ENCODE measurements around the gene CDC6.
"Not testable (repeated sequence)": the region's sequence is repeated elsewhere in the genome, so short reads cannot be mapped to it uniquely, and the experiment has no call there.

CDC6 gene

DNA sequence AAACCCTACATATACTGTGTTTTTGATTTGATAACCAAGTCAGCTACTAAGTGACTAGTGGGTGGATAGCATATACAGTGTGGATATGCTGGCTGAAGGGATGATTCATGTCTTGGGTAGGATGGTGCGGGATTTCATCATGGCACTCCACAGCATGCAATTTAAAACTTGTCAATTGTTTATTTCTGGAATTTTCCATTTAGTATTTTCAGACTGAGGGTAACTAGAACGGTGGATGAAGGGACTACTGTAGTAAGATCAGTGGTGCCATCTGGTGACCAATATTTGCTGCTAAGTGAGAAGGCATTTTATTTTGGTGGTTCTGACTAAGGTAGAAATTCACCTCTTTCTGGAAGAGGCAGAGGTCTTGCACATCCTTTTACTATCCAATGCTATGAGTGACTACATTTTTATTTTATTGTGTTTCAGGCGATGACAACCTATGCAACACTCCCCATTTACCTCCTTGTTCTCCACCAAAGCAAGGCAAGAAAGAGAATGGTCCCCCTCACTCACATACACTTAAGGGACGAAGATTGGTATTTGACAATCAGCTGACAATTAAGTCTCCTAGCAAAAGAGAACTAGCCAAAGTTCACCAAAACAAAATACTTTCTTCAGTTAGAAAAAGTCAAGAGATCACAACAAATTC, 3.1 kb downstream of the CDC6 start:
- DNase-seq (ENCODE audit: low read depth) = peak; percentile 71

DNA sequence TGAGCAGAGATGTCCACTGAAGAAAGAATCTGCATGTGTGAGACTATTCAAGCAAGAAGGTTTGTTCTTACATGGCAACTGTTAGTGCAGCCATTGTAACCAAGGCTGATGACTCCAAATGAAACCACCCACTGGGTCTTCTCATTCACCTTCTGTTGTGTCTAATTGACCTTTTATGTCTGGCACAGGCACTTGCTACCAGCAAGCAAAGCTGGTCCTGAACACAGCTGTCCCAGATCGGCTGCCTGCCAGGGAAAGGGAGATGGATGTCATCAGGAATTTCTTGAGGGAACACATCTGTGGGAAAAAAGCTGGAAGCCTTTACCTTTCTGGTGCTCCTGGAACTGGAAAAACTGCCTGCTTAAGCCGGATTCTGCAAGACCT, 3.6 kb downstream of the CDC6 start:
- no peak for DNase-seq (ENCODE audit: low read depth)

GRCh38 chr17:40293363-40293762, 5.7 kb downstream of the CDC6 start:
- DNase-seq (ENCODE audit: low read depth) = no peak

DNA sequence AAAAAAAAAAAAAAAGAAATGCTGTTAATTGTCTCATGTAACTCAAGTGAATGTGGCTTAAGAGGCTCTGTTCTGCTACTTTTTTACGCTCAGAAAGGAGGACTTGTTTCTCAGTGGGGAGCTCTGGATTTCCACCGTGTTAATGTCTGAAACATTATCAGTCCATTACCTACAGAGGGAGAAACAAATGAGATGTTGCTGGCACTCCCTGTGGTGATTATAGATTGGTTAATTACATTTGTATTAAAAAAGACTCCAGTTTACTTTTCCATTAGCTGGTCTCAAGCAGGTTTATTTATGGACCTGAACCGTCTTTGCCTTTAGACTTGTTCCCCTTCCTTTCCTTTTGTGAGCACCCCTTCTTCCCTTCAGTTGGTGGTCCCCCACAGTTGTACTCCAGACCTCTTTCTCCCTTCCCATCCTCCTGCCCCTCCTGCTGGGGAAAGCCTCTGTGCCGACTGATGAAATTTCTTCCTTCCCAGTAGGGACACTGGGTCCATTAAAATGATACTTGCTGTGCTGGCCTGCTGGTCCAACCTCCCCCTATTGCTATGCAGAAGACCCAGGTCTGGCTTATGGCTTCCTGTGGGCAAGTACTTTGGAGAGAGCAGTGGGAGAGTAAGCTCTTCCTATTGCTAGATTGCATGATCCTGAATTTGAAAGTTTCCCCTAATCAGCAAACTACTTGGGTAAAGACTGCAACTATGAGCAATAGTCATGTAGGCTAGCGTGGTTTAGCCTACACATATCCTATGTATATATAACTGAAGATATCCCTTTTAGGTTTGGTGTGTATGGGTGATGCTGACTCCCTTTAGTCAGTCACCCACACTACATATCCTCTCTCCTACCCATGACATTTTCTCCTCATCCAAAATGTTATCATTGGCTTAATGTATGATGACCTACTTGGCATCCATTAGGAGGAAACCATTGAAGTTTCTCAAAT, 8.1 kb downstream of the CDC6 start:
- DNase-seq (ENCODE audit: low read depth) = no peak

DNA sequence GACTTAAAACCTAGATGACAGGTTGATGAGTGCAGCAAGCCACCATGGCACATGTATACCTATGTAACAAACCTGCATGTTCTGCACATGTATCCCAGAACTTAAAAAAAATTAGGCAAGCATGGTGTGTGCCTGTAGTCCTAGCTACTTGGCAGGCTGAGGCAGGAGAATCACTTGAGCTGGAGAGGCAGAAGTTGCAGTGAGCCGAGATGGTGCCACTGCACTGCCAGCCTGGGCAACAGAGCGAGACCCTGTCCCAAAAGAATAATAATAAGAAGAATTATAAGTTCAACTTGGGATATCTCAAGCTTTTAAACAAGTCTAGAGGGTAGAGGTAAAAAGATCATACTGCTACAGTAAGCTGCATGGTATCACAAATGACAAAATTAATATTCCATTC, 9.8 kb downstream of the CDC6 start:
- DNase-seq (ENCODE audit: low read depth) = no peak

DNA sequence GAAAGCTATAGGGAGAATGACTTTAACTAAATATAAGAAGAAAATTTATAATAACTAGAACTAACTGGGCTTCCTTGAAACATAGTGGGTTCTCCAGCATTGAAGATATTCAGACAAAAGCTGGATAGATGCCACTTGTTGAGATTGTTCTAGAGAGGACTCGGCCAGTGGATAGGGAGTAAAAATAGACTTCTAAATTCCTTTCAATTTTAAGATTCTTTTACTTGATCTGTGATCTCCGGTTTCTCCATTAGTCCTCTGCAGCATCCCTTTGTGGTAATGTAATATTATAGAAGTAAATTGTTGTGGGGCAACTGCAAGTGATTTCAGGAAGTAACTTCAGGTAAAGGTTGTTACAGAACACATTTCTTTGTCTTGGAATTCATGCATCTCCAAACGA, 11.0 kb downstream of the CDC6 start:
- no peak for DNase-seq (ENCODE audit: low read depth)

DNA sequence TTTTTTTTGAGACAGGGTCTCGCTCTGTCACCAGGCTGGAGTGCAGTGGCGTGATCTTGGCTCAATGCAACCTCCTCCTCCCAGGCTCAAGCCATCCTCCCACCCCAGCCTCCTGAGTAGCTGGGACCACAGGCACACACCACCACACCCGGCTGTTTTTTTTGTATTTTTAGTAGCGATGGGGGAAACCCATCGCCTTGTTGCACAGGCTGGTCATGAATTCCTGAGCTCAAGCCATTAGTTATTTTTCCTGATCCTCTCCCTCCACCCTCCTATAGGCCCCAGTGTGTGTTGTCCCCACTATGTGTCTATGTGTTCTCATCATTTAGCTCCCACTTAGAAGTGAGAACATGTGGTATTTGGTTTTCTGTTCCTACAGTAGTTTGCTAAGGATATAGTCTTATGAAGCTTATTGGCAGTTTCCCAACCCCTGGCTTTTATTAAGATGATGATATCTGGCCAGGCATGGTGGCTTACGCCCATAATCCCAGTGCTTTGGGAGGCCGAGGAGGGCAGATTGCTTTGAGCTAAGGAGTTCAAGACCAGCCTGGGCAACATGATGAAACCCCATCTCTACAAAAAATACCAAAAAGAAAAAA, 11.6 kb downstream of the CDC6 start:
- not testable (repeated sequence) for DNase-seq (ENCODE audit: low read depth)

DNA sequence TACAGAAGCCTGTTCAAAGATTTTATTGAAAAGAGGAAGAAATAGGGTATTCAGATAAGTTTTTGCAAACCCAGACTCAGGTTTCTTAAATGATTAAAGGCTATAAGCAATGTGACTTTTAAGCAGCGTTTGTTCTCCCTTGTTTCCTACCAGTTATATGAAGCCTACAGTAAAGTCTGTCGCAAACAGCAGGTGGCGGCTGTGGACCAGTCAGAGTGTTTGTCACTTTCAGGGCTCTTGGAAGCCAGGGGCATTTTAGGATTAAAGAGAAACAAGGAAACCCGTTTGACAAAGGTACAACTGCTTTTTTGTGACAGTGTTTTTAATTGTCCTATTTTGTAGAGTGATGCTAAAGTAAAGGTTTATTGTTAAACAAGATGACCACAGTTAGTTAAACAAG, 13.6 kb downstream of the CDC6 start:
- DNase-seq (ENCODE audit: low read depth) = no peak

- DNase-seq (ENCODE audit: low read depth) = no peak
These were observed 15.5 kb downstream of the CDC6 start for GRCh38 chr17:40303009-40303657.

DNA sequence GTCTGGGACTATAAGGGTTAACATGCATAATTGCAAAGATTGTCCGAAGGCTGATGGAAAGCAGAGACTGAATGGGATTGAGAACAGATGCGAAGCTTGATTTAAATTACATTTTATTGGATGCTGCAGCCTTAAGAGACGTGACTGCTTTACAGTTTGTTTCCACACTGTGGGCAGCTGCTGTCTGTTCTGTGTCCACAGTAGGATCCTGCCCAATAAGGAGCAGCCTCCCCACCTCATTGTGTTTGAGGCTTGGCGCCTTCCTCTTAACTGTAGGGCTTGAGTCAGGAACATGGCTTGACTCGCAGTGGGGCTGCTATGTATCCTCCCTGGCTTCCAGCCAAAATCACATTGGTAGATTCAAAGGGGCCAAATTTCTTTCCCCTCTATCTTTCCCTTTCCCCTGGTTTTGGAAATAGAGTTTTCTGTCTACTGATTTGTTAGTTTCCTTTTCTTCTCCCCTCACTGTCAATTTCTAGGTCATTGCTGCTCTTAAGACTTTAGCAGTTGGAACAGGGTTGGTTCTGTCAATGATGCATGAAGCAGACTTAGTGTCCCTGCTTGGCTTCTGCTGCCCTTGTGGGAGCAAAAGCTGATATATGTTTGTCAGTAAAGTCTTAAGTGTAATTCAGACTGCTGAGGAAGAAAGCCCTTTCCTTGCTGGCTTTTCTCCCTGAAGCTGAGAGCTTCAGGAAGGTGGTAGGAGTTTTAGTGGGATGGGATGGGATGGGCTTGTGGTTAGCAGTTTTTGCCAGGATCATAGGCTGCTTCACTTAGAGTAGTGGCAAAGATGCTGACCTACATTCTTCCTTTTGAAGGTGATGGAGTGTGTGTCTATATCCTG, 16.3 kb downstream of the CDC6 start:
- DNase-seq (ENCODE audit: low read depth) = no peak

GRCh38 chr17:40304552-40304863, 16.8 kb downstream of the CDC6 start:
- DNase-seq (ENCODE audit: low read depth) = not testable (repeated sequence)

DNA sequence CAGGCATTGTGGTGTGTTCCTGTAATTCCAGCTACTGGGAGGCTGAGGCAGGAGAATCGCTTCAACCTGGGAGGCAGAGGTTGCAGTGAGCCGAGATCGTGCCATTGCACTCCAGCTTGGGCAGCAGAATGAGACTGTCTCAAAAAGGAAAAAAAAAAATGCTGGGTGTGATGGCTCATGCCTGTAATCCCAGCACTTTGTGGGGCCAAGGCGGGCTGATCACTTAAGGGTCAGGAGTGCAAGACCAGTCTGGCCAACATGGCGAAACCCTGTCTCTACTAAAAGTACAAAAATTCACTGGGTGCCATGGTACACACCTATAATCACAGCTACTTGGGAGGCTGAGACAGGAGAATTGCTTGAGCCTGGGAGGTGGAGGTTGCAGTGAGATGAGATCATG, 17.2 kb downstream of the CDC6 start:
- DNase-seq (ENCODE audit: low read depth) = not testable (repeated sequence)

- DNase-seq (ENCODE audit: low read depth) = no peak
These were observed 18.7 kb downstream of the CDC6 start for GRCh38 chr17:40306395-40306794.

- DNase-seq (ENCODE audit: low read depth) = no peak
These were observed 19.5 kb downstream of the CDC6 start for GRCh38 chr17:40307001-40307730.

DNA sequence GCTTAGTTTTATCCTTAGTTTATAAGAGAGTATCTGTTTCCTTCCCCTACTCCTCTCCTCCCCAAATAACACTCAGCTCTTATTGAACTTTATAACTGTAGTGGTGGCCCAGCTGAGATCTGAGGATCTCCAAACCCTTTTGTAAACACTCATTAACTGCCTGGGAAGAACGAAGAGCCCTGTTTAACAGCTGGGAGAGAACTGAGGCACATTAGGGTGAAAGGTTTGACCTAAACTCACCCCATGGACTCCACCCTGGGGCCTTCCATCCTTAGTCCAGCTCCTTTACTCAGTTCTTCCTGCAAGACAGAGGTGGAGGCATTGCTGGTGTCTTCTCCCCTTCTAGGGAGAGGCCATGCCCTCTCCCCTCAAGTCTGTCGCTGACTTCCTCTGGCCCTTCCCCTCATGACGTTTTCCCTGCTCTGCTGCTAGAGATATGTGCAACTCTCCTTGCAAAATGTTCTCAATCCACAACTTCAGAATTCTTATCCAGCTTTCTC, 20.1 kb downstream of the CDC6 start:
- no peak for DNase-seq (ENCODE audit: low read depth)

DNA sequence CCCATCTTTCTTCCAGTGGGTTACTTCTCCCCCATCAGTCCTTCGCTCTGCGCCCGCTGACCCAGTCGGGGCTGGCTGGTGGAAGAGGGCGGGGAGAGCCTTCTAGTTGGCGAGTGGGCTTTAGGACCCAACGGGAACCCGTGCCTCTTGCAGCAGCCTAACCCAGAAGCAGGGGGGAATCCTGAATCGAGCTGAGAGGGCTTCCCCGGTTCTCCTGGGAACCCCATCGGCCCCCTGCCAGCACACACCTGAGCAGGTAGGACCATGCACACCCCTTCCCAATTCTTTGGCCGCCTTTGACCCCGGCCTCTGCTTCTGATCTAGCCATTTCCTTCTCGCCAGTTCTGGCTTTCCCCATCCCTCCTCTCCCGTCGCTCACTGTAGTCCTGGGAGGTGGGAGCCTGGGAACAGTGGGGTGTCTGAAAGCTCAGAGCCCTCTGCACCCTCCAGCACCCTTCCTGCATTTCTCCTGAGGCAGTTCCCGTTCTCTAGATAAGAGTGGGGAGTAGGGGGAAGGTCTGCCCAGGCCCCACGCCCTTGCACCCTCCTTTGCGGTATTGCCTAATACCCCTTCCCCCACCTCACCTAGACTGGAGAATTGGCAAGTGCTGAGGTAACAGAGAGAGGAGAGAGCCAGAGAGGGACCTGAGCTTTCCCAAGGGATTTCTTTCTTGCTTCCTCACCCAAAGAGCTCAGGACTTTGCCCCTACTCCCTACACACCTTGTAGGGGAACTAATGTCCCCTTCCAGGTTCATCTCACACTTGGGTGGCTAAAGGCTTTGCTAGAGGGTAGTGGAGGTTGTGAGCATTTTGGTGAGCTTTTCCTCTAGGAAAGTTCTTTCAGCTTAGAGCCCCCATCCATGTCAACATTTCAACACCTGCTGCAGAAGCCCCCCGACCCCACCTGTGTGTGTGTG, 21.6 kb downstream of the CDC6 start, which contains the start of gene RARA:
TSS of gene RARA (plus strand) at position 150 of the 918 bp plus-strand sequence. CDS start 22,039 bp downstream, outside the sequence.
- DNase-seq (ENCODE audit: low read depth) = no peak

DNA sequence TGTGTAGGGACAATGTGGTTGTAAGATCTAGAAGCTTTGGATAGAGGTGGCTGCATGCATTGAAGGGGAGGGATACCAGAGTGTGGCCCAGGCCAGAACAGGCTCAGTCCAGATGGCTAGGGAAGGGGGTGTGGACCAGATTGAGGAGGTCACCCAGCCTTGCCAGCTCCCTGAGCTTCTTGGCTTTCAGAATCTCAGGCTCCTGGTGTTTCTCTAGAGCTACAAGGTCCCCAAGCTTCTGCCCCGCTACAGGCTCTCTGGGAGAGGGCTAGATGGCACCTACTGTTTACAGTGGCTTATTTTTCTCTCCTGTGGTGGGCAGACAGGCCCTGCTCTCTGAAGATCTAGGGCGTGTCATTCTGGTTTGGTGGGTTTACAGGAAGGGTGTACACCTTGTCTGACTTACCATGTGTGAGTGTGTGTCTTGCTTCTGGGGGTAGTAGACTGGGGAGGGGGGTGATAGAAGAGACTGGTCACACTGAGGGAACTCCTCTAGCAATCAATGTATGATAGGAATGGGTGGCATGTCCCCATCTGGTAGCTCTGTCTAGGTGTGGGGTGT, 22.4 kb downstream of the CDC6 start:
- DNase-seq (ENCODE audit: low read depth) = no peak

DNA sequence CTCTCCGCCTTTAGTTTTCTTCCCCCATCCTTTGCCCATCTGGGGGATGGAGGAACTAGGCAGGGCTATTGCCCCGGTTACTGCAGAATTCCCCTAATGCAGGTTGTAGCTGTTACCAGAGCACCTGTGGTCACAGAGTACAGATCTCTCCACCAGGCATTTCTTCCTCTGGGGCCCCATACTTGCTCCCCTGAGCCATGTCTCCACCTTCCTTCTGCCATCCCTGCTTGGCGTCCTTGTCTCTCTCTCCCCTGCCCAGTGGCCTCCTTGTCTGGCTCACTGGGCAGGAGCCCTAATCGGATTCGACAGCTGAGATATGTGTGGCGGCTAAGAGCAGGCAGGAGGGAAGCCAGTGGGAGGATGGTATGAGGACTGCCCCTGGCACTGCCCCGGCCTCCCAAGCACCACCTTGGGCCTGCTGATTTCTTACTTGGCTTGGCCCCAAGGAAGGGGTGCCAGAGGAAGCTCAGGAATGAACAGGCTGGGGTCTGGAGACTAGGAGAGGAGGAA, 23.3 kb downstream of the CDC6 start:
- no peak for DNase-seq (ENCODE audit: low read depth)

GRCh38 chr17:40311575-40311974, 23.9 kb downstream of the CDC6 start:
- no peak for DNase-seq (ENCODE audit: low read depth)
